MCF 10A (cell line): Measurements from ENCODE around the gene COL6A2. TPM values are rescaled to one million over a fixed set of nuclear protein-coding genes. Genes with fewer than 3 reads are reported as not detected.

Source experiments
- BruUV-seq: library from RNA; stranded (reverse); fragments of 400-500 nt; replicated peaks from 2 replicates; lab custom pipeline; 2021; lab: Mats Ljungman, UMichigan
- CTCF ChIA-PET: fragments of 300-600 bp; sonication (Branson Sonifier 250); formaldehyde crosslinking; extraction: SDS; loops from one replicate; lab custom pipeline; 2021; ENCODE audit warnings: antibody characterized with exemption, inconsistent platforms; lab: Yijun Ruan, JAX
- POLR2A ChIA-PET: fragments of 300-600, 350-650 bp; sonication (Branson Sonifier 250); formaldehyde crosslinking; extraction: SDS; loops from one replicate; lab custom pipeline; 2020; ENCODE audit warnings: antibody characterized with exemption, inconsistent platforms; lab: Yijun Ruan, JAX
- DNase-seq: peaks from one replicate; pipeline ENCODE4 v3.0.0-alpha.2; 2018; ENCODE audit not compliant: unreplicated experiment
- H3K27ac Mint-ChIP-seq: one replicate; pipeline ENCODE4 v1.8.0; 2022; ENCODE audit warnings: mild to moderate bottlenecking, low read depth, mixed read lengths; ENCODE audit not compliant: unreplicated experiment
- H3K27me3 Mint-ChIP-seq: one replicate; pipeline ENCODE4 v1.8.0; 2022; ENCODE audit warnings: mixed read lengths; ENCODE audit not compliant: insufficient read depth, unreplicated experiment
- H3K36me3 Mint-ChIP-seq: one replicate; pipeline ENCODE4 v1.8.0; 2022; ENCODE audit warnings: mild to moderate bottlenecking, moderate library complexity, mixed read lengths; ENCODE audit not compliant: insufficient read depth, unreplicated experiment
- H3K4me1 Mint-ChIP-seq: one replicate; pipeline ENCODE4 v1.8.0; 2022; ENCODE audit warnings: mixed read lengths; ENCODE audit not compliant: insufficient read depth, unreplicated experiment
- H3K4me3 Mint-ChIP-seq: one replicate; pipeline ENCODE4 v1.8.0; 2022; ENCODE audit warnings: mild to moderate bottlenecking, moderate library complexity, mixed read lengths; ENCODE audit not compliant: unreplicated experiment
- H3K9me3 Mint-ChIP-seq: one replicate; pipeline ENCODE4 v1.8.0; 2022; ENCODE audit warnings: mixed read lengths; ENCODE audit not compliant: unreplicated experiment
- intact Hi-C: fragments of 100-400 bp; cut with micrococcal nuclease; formaldehyde crosslinking; loops from 2 replicates; pipeline ENCODE4 v1.14.1; 2022
- total RNA-seq: library from RNA; stranded (reverse); gene quantifications from 2 replicates; pipeline ENCODE4 v1.2.3, GENCODE V29; 2022
- TF ChIP-seq, protein P1 (sequence below): fragments of 200-600 bp; IDR thresholded peaks from one replicate; pipeline ENCODE4 v1.8.0; 2022; ENCODE audit warnings: antibody characterized with exemption, mild to moderate bottlenecking; ENCODE audit not compliant: unreplicated experiment

The COL6A2 gene
- total RNA-seq, 1 experiment from 2014 or later, result 0.61 TPM

DNA sequence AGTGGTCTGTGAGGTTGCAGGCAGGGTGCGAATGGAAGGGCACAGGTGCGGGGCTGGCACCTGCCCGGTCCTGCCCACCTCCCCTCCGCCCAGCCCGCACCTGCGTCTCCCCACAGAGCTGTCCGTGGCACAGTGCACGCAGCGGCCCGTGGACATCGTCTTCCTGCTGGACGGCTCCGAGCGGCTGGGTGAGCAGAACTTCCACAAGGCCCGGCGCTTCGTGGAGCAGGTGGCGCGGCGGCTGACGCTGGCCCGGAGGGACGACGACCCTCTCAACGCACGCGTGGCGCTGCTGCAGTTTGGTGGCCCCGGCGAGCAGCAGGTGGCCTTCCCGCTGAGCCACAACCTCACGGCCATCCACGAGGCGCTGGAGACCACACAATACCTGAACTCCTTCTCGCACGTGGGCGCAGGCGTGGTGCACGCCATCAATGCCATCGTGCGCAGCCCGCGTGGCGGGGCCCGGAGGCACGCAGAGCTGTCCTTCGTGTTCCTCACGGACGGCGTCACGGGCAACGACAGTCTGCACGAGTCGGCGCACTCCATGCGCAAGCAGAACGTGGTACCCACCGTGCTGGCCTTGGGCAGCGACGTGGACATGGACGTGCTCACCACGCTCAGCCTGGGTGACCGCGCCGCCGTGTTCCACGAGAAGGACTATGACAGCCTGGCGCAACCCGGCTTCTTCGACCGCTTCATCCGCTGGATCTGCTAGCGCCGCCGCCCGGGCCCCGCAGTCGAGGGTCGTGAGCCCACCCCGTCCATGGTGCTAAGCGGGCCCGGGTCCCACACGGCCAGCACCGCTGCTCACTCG, 34.1 kb downstream of the COL6A2 start:
- no peaks in the 10 kb centered on the region for H3K36me3 Mint-ChIP-seq
- TF ChIP-seq, protein P1, sequence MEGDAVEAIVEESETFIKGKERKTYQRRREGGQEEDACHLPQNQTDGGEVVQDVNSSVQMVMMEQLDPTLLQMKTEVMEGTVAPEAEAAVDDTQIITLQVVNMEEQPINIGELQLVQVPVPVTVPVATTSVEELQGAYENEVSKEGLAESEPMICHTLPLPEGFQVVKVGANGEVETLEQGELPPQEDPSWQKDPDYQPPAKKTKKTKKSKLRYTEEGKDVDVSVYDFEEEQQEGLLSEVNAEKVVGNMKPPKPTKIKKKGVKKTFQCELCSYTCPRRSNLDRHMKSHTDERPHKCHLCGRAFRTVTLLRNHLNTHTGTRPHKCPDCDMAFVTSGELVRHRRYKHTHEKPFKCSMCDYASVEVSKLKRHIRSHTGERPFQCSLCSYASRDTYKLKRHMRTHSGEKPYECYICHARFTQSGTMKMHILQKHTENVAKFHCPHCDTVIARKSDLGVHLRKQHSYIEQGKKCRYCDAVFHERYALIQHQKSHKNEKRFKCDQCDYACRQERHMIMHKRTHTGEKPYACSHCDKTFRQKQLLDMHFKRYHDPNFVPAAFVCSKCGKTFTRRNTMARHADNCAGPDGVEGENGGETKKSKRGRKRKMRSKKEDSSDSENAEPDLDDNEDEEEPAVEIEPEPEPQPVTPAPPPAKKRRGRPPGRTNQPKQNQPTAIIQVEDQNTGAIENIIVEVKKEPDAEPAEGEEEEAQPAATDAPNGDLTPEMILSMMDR, result no peak
- H3K27ac Mint-ChIP-seq, result no peak overlapping the region
- ChIA-PET POLR2A (no interaction called here), CTCF (interaction anchor here (0.8 kb wide), 1 partner anchor 11 kb away, joined by 4 read pairs; no protein-coding TSS in a partner anchor)
- H3K4me3 Mint-ChIP-seq, result no peak overlapping the region
- DNase-seq, result no peak
- BruUV-seq, result no TSS peak
- no peaks in the 10 kb centered on the region for H3K27me3 Mint-ChIP-seq
- H3K9me3 Mint-ChIP-seq, result no peaks in the 10 kb centered on the region
- no peaks in the 10 kb centered on the region for H3K4me1 Mint-ChIP-seq
- intact Hi-C loops, result no loop called here

DNA sequence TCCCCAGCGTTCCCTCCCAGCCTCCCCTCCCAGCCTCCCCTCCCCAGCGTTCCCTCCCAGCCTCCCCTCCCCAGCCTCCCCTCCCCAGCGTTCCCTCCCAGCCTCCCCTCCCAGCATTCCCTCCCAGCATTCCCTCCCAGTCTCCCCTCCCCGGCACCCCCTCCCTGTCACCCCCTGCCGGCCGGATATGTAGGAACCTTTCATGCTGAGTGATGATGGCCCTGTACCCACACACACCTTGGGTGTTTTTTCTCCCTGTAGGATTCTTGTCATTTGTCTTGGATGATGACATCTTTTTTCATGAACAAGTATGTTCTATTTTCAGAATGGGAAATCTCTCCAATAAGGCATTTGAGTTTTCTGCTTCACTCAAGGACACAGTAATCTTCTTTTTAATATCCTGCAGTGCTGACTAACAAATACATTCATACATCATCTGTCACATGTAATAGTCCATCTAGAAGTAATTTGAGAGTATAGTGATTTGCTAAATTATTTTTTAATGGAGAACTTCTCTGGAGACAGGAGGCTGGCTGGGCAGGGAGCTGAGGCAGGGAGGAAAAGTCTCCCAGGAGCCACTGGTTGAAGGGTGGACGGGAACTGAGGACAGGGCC, 38.0 kb downstream of the COL6A2 start:
- Mint-ChIP-seq H3K36me3 (no peaks in the 10 kb centered on the region), H3K9me3 (no peaks in the 10 kb centered on the region), H3K4me3 (no peak overlapping the region), H3K4me1 (no peaks in the 10 kb centered on the region), H3K27me3 (peaks cover 16% of the 10 kb centered on the region), H3K27ac (no peak overlapping the region)
- no TSS peak for BruUV-seq
- ChIA-PET POLR2A (no interaction called here), CTCF (interaction anchor here (0.6 kb wide), 1 partner anchor 526 kb away, joined by 3 read pairs; no protein-coding TSS in a partner anchor)
- no peak for DNase-seq
- intact Hi-C loops, result no loop called here
- TF ChIP-seq, protein P1, result no peak

DNA sequence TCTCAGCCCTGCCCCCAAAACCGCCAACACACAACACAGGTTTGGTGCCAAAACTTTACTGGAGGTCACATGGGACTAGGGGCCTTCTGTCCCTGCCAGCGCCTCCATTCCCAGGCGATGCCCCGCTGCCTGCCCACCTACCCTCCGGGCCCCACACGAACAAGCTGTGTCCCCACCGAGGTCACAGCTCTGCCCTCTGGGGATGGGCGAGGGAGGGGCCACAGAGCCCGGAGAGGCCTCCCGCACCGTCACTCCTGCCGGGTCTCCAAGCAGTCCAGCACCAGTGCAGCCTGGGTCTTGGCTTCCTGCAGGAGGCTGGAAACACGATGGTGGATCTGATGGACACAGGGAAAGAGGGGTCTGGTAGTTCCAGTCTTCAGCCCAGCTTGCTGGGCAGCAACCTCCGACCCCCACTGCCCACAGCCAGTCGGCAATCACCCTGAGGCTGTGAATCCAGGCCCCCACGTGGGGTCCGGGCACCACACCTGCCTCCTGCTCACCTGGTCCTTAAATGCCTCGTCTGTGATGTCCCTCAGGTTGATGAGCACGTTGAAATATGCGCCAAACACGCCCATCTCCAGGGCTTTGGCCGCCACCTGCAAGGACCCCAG, 38.9 kb downstream of the COL6A2 start:
- intact Hi-C loops, result no loop called here
- peaks cover 16% of the 10 kb centered on the region for H3K27me3 Mint-ChIP-seq
- BruUV-seq, result no TSS peak
- H3K4me1 Mint-ChIP-seq, result no peaks in the 10 kb centered on the region
- ChIA-PET CTCF (interaction anchor here (0.5 to 0.6 kb wide), 2 partner anchors 88 to 525 kb away, joined by 3 read pairs; no protein-coding TSS in a partner anchor), POLR2A (no interaction called here)
- no peaks in the 10 kb centered on the region for H3K36me3 Mint-ChIP-seq
- no peak for DNase-seq
- TF ChIP-seq, protein P1, result no peak
- no peak overlapping the region for H3K27ac Mint-ChIP-seq
- no peaks in the 10 kb centered on the region for H3K9me3 Mint-ChIP-seq
- H3K4me3 Mint-ChIP-seq, result no peak overlapping the region

DNA sequence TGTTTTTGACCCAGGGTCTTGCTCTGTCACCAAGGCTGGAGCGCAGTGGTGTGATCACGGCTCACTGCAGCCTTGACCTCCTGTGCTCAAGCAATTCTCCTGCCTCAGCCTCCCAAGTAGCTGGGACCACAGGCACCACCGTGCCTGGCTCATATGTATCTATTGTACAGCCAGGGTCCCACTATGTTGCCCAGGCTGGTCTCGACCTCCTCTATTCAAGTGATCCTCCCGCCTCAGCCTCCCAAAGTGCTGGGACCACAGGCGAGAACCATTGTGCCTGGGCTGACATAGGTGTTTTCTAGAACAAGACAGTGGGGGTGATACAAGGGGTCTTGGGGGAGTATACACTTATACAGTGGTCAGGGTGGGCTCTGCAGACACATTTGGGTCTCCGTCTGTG, 40.0 kb downstream of the COL6A2 start:
- intact Hi-C loops, result no loop called here
- H3K27ac Mint-ChIP-seq, result no peak overlapping the region
- CTCF ChIA-PET, result no interaction called here
- BruUV-seq, result no TSS peak
- TF ChIP-seq, protein P1, result no peak
- H3K9me3 Mint-ChIP-seq, result no peaks in the 10 kb centered on the region
- no peaks in the 10 kb centered on the region for H3K36me3 Mint-ChIP-seq
- POLR2A ChIA-PET, result no interaction called here
- H3K4me3 Mint-ChIP-seq, result no peak overlapping the region
- no peaks in the 10 kb centered on the region for H3K4me1 Mint-ChIP-seq
- DNase-seq, result no peak
- peaks cover 16% of the 10 kb centered on the region for H3K27me3 Mint-ChIP-seq
